C4-2B (cell line): ENCODE data around the gene WFDC6.
"Not testable (repeated sequence)": the region's sequence is repeated elsewhere in the genome, so short reads cannot be mapped to it uniquely, and the experiment has no call there.

ENCODE experiments used
- ZFX ChIP-seq: fragments of 450-650 bp; IDR thresholded peaks from 2 replicates; pipeline ENCODE4 v1.6.1; 2017
- TF ChIP-seq, protein P1 (sequence below): fragments of 450-650 bp; conservative IDR thresholded peaks from 2 replicates; pipeline ENCODE4 v1.5.1; 2017; ENCODE audit warnings: mild to moderate bottlenecking

DNA sequence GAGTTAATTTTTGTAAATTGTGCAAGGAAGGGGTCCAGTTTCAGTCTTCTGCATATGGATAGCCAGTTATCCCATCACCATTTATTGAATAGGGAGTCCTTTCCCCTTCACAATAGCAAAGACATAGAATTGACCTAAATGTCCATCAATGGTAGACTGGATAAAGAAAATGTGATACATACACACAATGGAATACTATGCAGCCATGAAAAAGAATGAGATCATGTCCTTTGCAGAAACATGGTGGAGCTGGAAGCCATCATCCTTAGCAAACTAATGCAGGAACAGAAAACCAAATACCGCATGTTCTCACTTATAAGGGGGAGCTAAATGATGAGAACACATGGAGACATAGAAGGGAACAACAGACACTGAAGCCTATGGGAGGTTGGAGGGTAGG, 30.4 kb upstream of the WFDC6 start:
- TF ChIP-seq, protein P1, sequence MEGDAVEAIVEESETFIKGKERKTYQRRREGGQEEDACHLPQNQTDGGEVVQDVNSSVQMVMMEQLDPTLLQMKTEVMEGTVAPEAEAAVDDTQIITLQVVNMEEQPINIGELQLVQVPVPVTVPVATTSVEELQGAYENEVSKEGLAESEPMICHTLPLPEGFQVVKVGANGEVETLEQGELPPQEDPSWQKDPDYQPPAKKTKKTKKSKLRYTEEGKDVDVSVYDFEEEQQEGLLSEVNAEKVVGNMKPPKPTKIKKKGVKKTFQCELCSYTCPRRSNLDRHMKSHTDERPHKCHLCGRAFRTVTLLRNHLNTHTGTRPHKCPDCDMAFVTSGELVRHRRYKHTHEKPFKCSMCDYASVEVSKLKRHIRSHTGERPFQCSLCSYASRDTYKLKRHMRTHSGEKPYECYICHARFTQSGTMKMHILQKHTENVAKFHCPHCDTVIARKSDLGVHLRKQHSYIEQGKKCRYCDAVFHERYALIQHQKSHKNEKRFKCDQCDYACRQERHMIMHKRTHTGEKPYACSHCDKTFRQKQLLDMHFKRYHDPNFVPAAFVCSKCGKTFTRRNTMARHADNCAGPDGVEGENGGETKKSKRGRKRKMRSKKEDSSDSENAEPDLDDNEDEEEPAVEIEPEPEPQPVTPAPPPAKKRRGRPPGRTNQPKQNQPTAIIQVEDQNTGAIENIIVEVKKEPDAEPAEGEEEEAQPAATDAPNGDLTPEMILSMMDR: not testable (repeated sequence)
- not testable (repeated sequence) for TF ChIP-seq ZFX
